ENCODE results near the gene ATP8A1.

ATP8A1 gene

GRCh38 chr4:42411803-42412202, 245.1 kb downstream of the ATP8A1 start:
- DNase-seq (ENCODE audit: low read depth): no peak
- no peak overlapping the region for H3K4me3 ChIP-seq (ENCODE audit: low read depth, low read length)
- TF ChIP-seq MYC (IDR thresholded peaks at IDR 0.05; ENCODE audit: low read depth, low read length) (no peak), MAX (IDR thresholded peaks at IDR 0.05; ENCODE audit: low read depth, low read length) (no peak), POLR2A (IDR thresholded peaks at IDR 0.05; ENCODE audit: extremely low read depth, insufficient read length) (no peak), CTCF (IDR thresholded peaks at IDR 0.05; ENCODE audit: low read depth, low read length) (no peak)

- H3K4me3 ChIP-seq (ENCODE audit: low read depth, low read length): no peak overlapping the region
- no peak for DNase-seq (ENCODE audit: low read depth)
- TF ChIP-seq POLR2A (IDR thresholded peaks at IDR 0.05; ENCODE audit: extremely low read depth, insufficient read length) (no peak), CTCF (IDR thresholded peaks at IDR 0.05; ENCODE audit: low read depth, low read length) (no peak), MYC (IDR thresholded peaks at IDR 0.05; ENCODE audit: low read depth, low read length) (no peak), MAX (IDR thresholded peaks at IDR 0.05; ENCODE audit: low read depth, low read length) (no peak)
These were observed 246.5 kb downstream of the ATP8A1 start for GRCh38 chr4:42410446-42410845.

- DNase-seq (ENCODE audit: low read depth): no peak
- TF ChIP-seq MAX (IDR thresholded peaks at IDR 0.05; ENCODE audit: low read depth, low read length) (no peak), POLR2A (IDR thresholded peaks at IDR 0.05; ENCODE audit: extremely low read depth, insufficient read length) (no peak), CTCF (IDR thresholded peaks at IDR 0.05; ENCODE audit: low read depth, low read length) (no peak), MYC (IDR thresholded peaks at IDR 0.05; ENCODE audit: low read depth, low read length) (no peak)
- no peak overlapping the region for H3K4me3 ChIP-seq (ENCODE audit: low read depth, low read length)
These were observed 252.9 kb downstream of the ATP8A1 start for GRCh38 chr4:42404001-42404400.

- DNase-seq (ENCODE audit: low read depth): no peak
- H3K4me3 ChIP-seq (ENCODE audit: low read depth, low read length): no peak overlapping the region
- no peak for TF ChIP-seq CTCF (IDR thresholded peaks at IDR 0.05; ENCODE audit: low read depth, low read length)
- TF ChIP-seq MYC (IDR thresholded peaks at IDR 0.05; ENCODE audit: low read depth, low read length): no peak
- no peak for TF ChIP-seq MAX (IDR thresholded peaks at IDR 0.05; ENCODE audit: low read depth, low read length)
- no peak for TF ChIP-seq POLR2A (IDR thresholded peaks at IDR 0.05; ENCODE audit: extremely low read depth, insufficient read length)
These were observed 255.7 kb downstream of the ATP8A1 start for GRCh38 chr4:42401171-42401570.

- DNase-seq (ENCODE audit: low read depth): no peak
- TF ChIP-seq POLR2A (IDR thresholded peaks at IDR 0.05; ENCODE audit: extremely low read depth, insufficient read length) (no peak), MAX (IDR thresholded peaks at IDR 0.05; ENCODE audit: low read depth, low read length) (no peak), MYC (IDR thresholded peaks at IDR 0.05; ENCODE audit: low read depth, low read length) (no peak)
- no peak overlapping the region for H3K4me3 ChIP-seq (ENCODE audit: low read depth, low read length)
These were observed 257.5 kb downstream of the ATP8A1 start for GRCh38 chr4:42399393-42399792.

GRCh38 chr4:42398871-42399331, 258.0 kb downstream of the ATP8A1 start:
- DNase-seq (ENCODE audit: low read depth): no peak
- TF ChIP-seq CTCF (IDR thresholded peaks at IDR 0.05; ENCODE audit: low read depth, low read length) (no peak), MYC (IDR thresholded peaks at IDR 0.05; ENCODE audit: low read depth, low read length) (no peak), POLR2A (IDR thresholded peaks at IDR 0.05; ENCODE audit: extremely low read depth, insufficient read length) (no peak), MAX (IDR thresholded peaks at IDR 0.05; ENCODE audit: low read depth, low read length) (no peak)
- H3K4me3 ChIP-seq (ENCODE audit: low read depth, low read length): no peak overlapping the region

Measured in NB4 (cell line).